ENCODE data around the gene DEFB132. TPM values are rescaled to one million over a fixed set of nuclear protein-coding genes. Genes with fewer than 3 reads are reported as not detected.
A peak's percentile ranks its signal among the peaks of the same experiment; 100 is the strongest.

The DEFB132 gene
- total and polyA plus RNA-seq, 8 donors, result 0.02 TPM; not detected in 7

- TF ChIP-seq CTCF (IDR thresholded peaks at IDR 0.05), result no peak
- DNase-seq (no peak), FAIRE-seq (peak; percentile 87), ATAC-seq (no peak)
- peaks cover 0 to 3% (median 0%) of the 10 kb centered on the region in 3 donors for H3K4me1 ChIP-seq
- H3K27me3 ChIP-seq, result no peaks in the 10 kb centered on the region
- H3K27ac ChIP-seq, result no peak overlapping the region
- no peaks in the 10 kb centered on the region for H3K9me3 ChIP-seq
- WGBS, 2 donors, result 11 to 15% methylated on average over 7 of the region's 7 CpGs
- no peaks in the 10 kb centered on the region for H3K36me3 ChIP-seq
- peak overlapping the region in 1 of 4 donors; percentile 36 for H3K4me3 ChIP-seq
- intact Hi-C loops (cut with DNase I), result no loop called here
Observed at GRCh38 chr20:310645-311044, 53.1 kb downstream of the DEFB132 start.

Other genes with a start within 250 kb of the DEFB132 start
- not detected for gene DEFB125, start 170.1 kb upstream of the DEFB132 start, total RNA-seq
- not detected for gene DEFB125, start 170.1 kb upstream of the DEFB132 start, polyA plus RNA-seq
- gene DEFB126, start 115.1 kb upstream of the DEFB132 start, total RNA-seq, result not detected
- gene DEFB126, start 115.1 kb upstream of the DEFB132 start, polyA plus RNA-seq, result not detected
- gene DEFB127, start 100.3 kb upstream of the DEFB132 start, total RNA-seq, result not detected
- gene DEFB127, start 100.3 kb upstream of the DEFB132 start, polyA plus RNA-seq, result not detected
- not detected for gene DEFB128, start 68.0 kb upstream of the DEFB132 start, total RNA-seq
- not detected for gene DEFB128, start 68.0 kb upstream of the DEFB132 start, polyA plus RNA-seq
- not detected for gene DEFB129, start 30.5 kb upstream of the DEFB132 start, total RNA-seq
- not detected for gene DEFB129, start 30.5 kb upstream of the DEFB132 start, polyA plus RNA-seq
- gene C20orf96, start 33.0 kb downstream of the DEFB132 start, total RNA-seq, result 1 to 10 TPM; 2.5 to 6.3 (median 2.9) TPM
- 1 to 10 TPM; 5.8 to 6.8 TPM for gene C20orf96, start 33.0 kb downstream of the DEFB132 start, polyA plus RNA-seq
- 1 to 10 TPM; 4.2 to 8.1 (median 6.2) TPM for gene ZCCHC3, start 39.8 kb downstream of the DEFB132 start, total RNA-seq
- gene ZCCHC3, start 39.8 kb downstream of the DEFB132 start, polyA plus RNA-seq, result 10 to 100 TPM in 1 of 2 donors, 1 to 10 TPM in 1; 5.2 to 10.7 TPM
- gene SOX12, start 67.8 kb downstream of the DEFB132 start, total RNA-seq, result 1 to 10 TPM; 4.3 to 8.8 (median 6.5) TPM
- 1 to 10 TPM; 2.9 to 4.8 TPM for gene SOX12, start 67.8 kb downstream of the DEFB132 start, polyA plus RNA-seq
- gene NRSN2, start 89.4 kb downstream of the DEFB132 start, total RNA-seq, result 10 to 100 TPM; 10.7 to 23.0 (median 15.3) TPM
- gene NRSN2, start 89.4 kb downstream of the DEFB132 start, polyA plus RNA-seq, result 10 to 100 TPM; 25.5 to 41.3 TPM
- 10 to 100 TPM in 1 of 6 donors, 1 to 10 TPM in 5; 4.4 to 97.7 (median 6.6) TPM for gene TRIB3, start 123.0 kb downstream of the DEFB132 start, total RNA-seq
- 10 to 100 TPM in 1 of 2 donors, 1 to 10 TPM in 1; 6.5 to 12.8 TPM for gene TRIB3, start 123.0 kb downstream of the DEFB132 start, polyA plus RNA-seq
- 10 to 100 TPM; 34.9 to 62.0 (median 41.1) TPM for gene RBCK1, start 150.6 kb downstream of the DEFB132 start, total RNA-seq
- 100 to 1,000 TPM; 130 to 148 TPM for gene RBCK1, start 150.6 kb downstream of the DEFB132 start, polyA plus RNA-seq
- gene TBC1D20, start 204.8 kb downstream of the DEFB132 start, total RNA-seq, result 10 to 100 TPM; 11.1 to 21.4 (median 12.9) TPM
- 10 to 100 TPM; 11.5 to 17.3 TPM for gene TBC1D20, start 204.8 kb downstream of the DEFB132 start, polyA plus RNA-seq